ENCODE data around the gene CFAP61.
"Not testable (repeated sequence)": the region's sequence is repeated elsewhere in the genome, so short reads cannot be mapped to it uniquely, and the experiment has no call there.

Gene CFAP61

DNA sequence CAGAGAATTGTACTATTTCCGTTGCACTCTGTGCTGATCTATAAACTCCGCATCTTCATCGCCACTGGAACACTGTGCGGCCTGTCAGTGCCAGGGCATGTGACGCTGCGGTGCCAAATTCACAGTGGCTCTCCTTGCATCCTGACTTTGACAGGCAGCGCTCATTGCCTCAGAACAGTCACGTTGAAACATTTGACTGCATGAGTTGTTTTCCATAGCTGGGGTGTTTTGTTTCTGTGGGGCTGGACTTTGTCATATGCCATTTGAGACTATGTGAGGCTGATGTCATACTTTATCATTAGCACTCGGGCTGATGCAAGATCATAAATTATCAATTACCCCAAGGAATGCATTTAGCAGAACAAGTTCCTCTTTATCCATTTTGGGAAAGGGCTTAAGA lies 32.7 kb downstream of the CFAP61 start:
- in situ Hi-C loops (cut with HindIII; ENCODE audit: low pct_unique_long_range_greater_than_20kb, low sequenced_read_pairs) = no loop called here
- no peak for TF ChIP-seq JUND (IDR thresholded peaks at IDR 0.05; ENCODE audit: low read depth)
- DNase-seq (ENCODE audit: low read depth in 1 of 2, low spot score in 1 of 2) = no peak

DNA sequence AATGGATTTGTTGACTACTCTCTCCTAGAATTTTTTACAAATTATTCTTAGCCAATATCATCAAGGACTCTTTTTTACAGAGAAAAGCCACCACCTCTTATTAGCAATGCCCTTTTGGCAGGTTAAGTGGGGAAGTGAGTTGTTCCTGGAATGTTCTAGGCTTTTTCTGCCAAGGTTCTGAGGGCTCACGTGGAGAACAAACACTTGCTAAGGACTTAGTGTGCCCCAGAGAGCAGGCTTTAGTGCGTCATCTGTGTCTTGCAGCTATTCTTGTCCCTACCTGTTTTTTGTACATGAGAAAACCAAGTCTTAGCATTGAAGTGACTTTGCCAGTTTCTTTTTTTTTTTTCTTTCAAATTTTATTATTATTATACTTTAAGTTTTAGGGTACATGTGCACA lies 33.5 kb downstream of the CFAP61 start:
- in situ Hi-C loops (cut with HindIII; ENCODE audit: low pct_unique_long_range_greater_than_20kb, low sequenced_read_pairs) = no loop called here
- DNase-seq (ENCODE audit: low read depth in 1 of 2, low spot score in 1 of 2) = peak in 1 of 2 experiments; percentile 26
- TF ChIP-seq JUND (IDR thresholded peaks at IDR 0.05; ENCODE audit: low read depth) = no peak

- no peak for TF ChIP-seq JUND (IDR thresholded peaks at IDR 0.05; ENCODE audit: low read depth)
- DNase-seq (ENCODE audit: low read depth in 1 of 2, low spot score in 1 of 2) = no peak
- in situ Hi-C loops (cut with HindIII; ENCODE audit: low pct_unique_long_range_greater_than_20kb, low sequenced_read_pairs) = no loop called here
These were observed 36.7 kb downstream of the CFAP61 start for GRCh38 chr20:20089018-20089417.

DNA sequence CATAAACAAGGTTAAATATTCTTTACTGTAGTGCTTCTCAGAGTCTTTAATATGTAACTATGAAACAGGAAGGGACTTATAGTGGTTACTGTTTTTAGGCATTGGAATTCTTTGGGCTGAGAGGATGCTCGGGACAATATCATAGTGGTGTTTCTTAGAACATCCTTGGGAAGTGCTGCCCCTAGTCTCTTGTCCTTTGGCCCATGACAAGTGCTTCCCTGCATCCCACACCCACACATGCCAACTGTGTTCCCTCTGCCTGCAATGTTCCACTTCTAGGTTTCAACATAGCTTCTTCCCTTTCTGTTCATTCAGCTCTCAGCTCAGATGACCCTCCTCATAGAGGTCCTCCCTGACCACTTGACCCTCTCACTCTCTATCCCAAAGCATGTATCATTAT lies 37.6 kb downstream of the CFAP61 start:
- no peak for TF ChIP-seq JUND (IDR thresholded peaks at IDR 0.05; ENCODE audit: low read depth)
- in situ Hi-C loops (cut with HindIII; ENCODE audit: low pct_unique_long_range_greater_than_20kb, low sequenced_read_pairs) = no loop called here
- DNase-seq (ENCODE audit: low read depth in 1 of 2, low spot score in 1 of 2) = no peak

- no peak for TF ChIP-seq JUND (IDR thresholded peaks at IDR 0.05; ENCODE audit: low read depth)
- in situ Hi-C loops (cut with HindIII; ENCODE audit: low pct_unique_long_range_greater_than_20kb, low sequenced_read_pairs) = no loop called here
- DNase-seq (ENCODE audit: low read depth in 1 of 2, low spot score in 1 of 2) = no peak
These were observed 40.5 kb downstream of the CFAP61 start for GRCh38 chr20:20092827-20093226.

GRCh38 chr20:20094410-20094809 lies 42.1 kb downstream of the CFAP61 start:
- no peak for TF ChIP-seq JUND (IDR thresholded peaks at IDR 0.05; ENCODE audit: low read depth)
- in situ Hi-C loops (cut with HindIII; ENCODE audit: low pct_unique_long_range_greater_than_20kb, low sequenced_read_pairs) = no loop called here
- DNase-seq (ENCODE audit: low read depth in 1 of 2, low spot score in 1 of 2) = no peak

GRCh38 chr20:20095114-20095872 lies 43.0 kb downstream of the CFAP61 start:
- TF ChIP-seq JUND (IDR thresholded peaks at IDR 0.05; ENCODE audit: low read depth) = no peak
- in situ Hi-C loops (cut with HindIII; ENCODE audit: low pct_unique_long_range_greater_than_20kb, low sequenced_read_pairs) = no loop called here
- no peak for DNase-seq (ENCODE audit: low read depth in 1 of 2, low spot score in 1 of 2)

GRCh38 chr20:20096421-20096820 lies 44.1 kb downstream of the CFAP61 start:
- no peak for TF ChIP-seq JUND (IDR thresholded peaks at IDR 0.05; ENCODE audit: low read depth)
- in situ Hi-C loops (cut with HindIII; ENCODE audit: low pct_unique_long_range_greater_than_20kb, low sequenced_read_pairs) = no loop called here
- DNase-seq (ENCODE audit: low read depth in 1 of 2, low spot score in 1 of 2) = no peak

GRCh38 chr20:20100881-20101280 lies 48.5 kb downstream of the CFAP61 start:
- in situ Hi-C loops (cut with HindIII; ENCODE audit: low pct_unique_long_range_greater_than_20kb, low sequenced_read_pairs) = no loop called here
- no peak for TF ChIP-seq JUND (IDR thresholded peaks at IDR 0.05; ENCODE audit: low read depth)
- no peak for DNase-seq (ENCODE audit: low read depth in 1 of 2, low spot score in 1 of 2)

DNA sequence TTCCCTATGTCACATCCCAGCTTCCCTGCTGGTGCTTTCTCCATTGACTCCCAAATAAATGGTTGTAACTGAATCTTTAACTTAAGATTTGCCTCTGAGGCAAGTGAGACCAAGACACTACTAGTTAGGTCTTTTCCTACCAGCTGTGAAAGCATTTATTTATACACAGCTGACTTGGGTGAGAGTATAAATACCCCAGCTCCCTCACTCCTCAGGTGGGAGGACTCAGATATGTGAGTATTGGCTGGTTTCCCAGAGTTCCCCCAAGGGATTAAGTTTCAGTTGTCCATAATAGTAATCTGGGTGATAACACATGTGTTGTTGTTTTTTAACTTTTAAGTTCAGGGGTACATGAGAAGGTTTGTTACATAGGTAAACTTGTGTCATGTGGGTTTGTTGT lies 49.8 kb downstream of the CFAP61 start:
- in situ Hi-C loops (cut with HindIII; ENCODE audit: low pct_unique_long_range_greater_than_20kb, low sequenced_read_pairs) = no loop called here
- TF ChIP-seq JUND (IDR thresholded peaks at IDR 0.05; ENCODE audit: low read depth) = no peak
- no peak for DNase-seq (ENCODE audit: low read depth in 1 of 2, low spot score in 1 of 2)

- in situ Hi-C loops (cut with HindIII; ENCODE audit: low pct_unique_long_range_greater_than_20kb, low sequenced_read_pairs) = no loop called here
These were observed 50.5 kb downstream of the CFAP61 start for GRCh38 chr20:20102716-20103258.

GRCh38 chr20:20103486-20103885 lies 51.2 kb downstream of the CFAP61 start:
- DNase-seq (ENCODE audit: low read depth in 1 of 2, low spot score in 1 of 2) = no peak
- no peak for TF ChIP-seq JUND (IDR thresholded peaks at IDR 0.05; ENCODE audit: low read depth)
- in situ Hi-C loops (cut with HindIII; ENCODE audit: low pct_unique_long_range_greater_than_20kb, low sequenced_read_pairs) = no loop called here

More at GRCh38 chr20:20102716-20103258, 50.5 kb downstream of the CFAP61 start:
- no peak for TF ChIP-seq JUND (IDR thresholded peaks at IDR 0.05; ENCODE audit: low read depth)
- DNase-seq (ENCODE audit: low read depth in 1 of 2, low spot score in 1 of 2) = no peak

DNA sequence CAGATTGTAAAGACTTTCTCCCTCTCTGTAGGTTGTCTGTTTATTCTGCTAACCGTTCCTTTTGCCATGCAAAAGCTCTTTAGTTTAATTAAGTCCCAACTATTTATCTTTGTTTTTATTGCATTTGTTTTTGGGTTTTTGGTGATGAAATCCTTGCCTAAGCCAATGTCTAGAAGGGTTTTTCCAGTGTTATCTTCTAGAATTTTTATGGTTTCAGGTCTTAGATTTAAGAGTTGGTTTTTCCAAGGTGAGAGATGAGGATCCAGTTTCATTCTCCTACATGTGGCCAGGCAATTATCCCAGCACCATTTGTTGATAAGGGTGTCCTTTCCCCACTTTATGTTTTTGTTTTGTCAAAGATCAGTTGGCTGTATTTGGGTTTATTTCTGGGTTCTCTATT lies 70.9 kb downstream of the CFAP61 start:
- in situ Hi-C loops (cut with HindIII; ENCODE audit: low pct_unique_long_range_greater_than_20kb, low sequenced_read_pairs); DNase-seq (ENCODE audit: low read depth in 1 of 2, low spot score in 1 of 2): not testable (repeated sequence)

DNA sequence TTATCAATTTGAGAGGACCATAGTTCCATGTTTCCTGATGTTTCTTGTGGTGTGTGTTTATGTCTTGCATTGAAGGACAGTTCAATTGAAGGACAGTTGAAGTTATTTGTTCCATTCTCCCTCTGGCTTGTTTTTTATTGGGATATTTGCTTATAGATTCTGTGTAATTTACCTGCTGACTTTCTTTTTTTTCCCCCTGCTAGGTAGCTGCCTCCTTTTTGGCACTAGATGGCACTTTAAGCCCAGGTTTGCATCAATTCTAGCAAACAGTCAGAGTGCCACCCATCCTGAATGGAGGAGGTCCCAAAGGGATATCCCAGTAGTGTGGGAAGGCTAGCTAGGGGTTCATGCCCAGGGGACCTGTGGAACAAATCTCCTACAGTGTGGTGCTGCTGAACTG lies 78.1 kb downstream of the CFAP61 start:
- TF ChIP-seq JUND (IDR thresholded peaks at IDR 0.05; ENCODE audit: low read depth) = no peak
- DNase-seq (ENCODE audit: low read depth in 1 of 2, low spot score in 1 of 2) = peak; percentile 8 to 86
- in situ Hi-C loops (cut with HindIII; ENCODE audit: low pct_unique_long_range_greater_than_20kb, low sequenced_read_pairs) = no loop called here

Data from T47D (cell line).